Measurements from ENCODE around the gene TUNAR.
A peak's percentile ranks its signal among the peaks of the same experiment; 100 is the strongest.

Gene TUNAR

DNA sequence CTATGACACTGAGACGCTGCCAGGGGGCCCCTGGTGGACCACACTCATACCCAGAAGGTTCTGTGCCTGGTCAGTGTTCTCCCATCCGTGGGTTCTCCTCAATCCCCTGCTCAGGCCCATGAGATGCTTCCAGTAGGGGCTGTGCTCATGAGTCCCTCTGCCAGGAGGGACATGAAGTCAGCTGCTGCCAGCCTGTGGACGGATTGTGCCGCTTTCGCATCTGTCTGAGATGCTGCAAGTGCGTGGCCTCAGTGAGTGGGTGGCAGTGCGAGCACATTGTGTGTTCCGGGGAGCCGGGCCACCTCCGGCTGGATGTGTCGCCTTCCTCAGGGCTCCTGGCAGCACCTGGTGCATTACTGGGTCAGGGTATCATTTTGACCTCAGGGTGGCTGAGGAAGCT, 15.5 kb downstream of the TUNAR start:
- no peak for DNase-seq (ENCODE audit: low read depth)
- TF ChIP-seq, protein P1, sequence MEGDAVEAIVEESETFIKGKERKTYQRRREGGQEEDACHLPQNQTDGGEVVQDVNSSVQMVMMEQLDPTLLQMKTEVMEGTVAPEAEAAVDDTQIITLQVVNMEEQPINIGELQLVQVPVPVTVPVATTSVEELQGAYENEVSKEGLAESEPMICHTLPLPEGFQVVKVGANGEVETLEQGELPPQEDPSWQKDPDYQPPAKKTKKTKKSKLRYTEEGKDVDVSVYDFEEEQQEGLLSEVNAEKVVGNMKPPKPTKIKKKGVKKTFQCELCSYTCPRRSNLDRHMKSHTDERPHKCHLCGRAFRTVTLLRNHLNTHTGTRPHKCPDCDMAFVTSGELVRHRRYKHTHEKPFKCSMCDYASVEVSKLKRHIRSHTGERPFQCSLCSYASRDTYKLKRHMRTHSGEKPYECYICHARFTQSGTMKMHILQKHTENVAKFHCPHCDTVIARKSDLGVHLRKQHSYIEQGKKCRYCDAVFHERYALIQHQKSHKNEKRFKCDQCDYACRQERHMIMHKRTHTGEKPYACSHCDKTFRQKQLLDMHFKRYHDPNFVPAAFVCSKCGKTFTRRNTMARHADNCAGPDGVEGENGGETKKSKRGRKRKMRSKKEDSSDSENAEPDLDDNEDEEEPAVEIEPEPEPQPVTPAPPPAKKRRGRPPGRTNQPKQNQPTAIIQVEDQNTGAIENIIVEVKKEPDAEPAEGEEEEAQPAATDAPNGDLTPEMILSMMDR (IDR thresholded peaks at IDR 0.05; ENCODE audit: low read depth, low read length) = no peak
- TF ChIP-seq POLR2A (IDR thresholded peaks at IDR 0.05; ENCODE audit: extremely low read depth, insufficient read length) (no peak), MYC (IDR thresholded peaks at IDR 0.05; ENCODE audit: low read depth, low read length) (no peak)
- TF ChIP-seq, protein P2, sequence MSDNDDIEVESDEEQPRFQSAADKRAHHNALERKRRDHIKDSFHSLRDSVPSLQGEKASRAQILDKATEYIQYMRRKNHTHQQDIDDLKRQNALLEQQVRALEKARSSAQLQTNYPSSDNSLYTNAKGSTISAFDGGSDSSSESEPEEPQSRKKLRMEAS (IDR thresholded peaks at IDR 0.05; ENCODE audit: low read depth, low read length) = no peak

DNA sequence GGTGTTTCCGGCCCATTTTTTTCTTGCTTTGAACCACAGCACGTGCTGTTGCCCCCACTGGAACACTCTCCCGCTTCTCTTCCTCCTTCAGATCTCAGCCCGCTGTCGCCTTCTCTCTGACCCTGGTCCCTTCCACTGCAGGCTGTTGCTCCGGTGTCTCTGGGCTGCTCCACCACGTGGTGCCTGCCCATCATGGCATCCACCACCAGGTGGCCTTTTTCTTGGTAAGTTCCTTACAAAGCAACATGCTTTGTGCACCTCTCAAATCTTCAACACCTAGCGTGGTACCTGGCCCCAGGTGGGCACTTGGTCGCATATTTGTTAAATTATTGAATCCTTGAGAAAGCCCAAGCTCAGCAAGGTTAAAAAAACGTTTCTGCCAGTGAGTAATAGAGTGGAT, 19.1 kb downstream of the TUNAR start:
- TF ChIP-seq POLR2A (IDR thresholded peaks at IDR 0.05; ENCODE audit: extremely low read depth, insufficient read length) (no peak), MYC (IDR thresholded peaks at IDR 0.05; ENCODE audit: low read depth, low read length) (no peak)
- TF ChIP-seq, protein P2 (IDR thresholded peaks at IDR 0.05; ENCODE audit: low read depth, low read length) = peak; percentile 57
- TF ChIP-seq, protein P1 (IDR thresholded peaks at IDR 0.05; ENCODE audit: low read depth, low read length) = peak; percentile 15
- peak; percentile 22 for DNase-seq (ENCODE audit: low read depth)
- H3K4me3 ChIP-seq (ENCODE audit: low read depth, low read length) = no peak overlapping the region

More for the DNA sequence above, 15.5 kb downstream of the TUNAR start:
- no peak overlapping the region for H3K4me3 ChIP-seq (ENCODE audit: low read depth, low read length)

DNA sequence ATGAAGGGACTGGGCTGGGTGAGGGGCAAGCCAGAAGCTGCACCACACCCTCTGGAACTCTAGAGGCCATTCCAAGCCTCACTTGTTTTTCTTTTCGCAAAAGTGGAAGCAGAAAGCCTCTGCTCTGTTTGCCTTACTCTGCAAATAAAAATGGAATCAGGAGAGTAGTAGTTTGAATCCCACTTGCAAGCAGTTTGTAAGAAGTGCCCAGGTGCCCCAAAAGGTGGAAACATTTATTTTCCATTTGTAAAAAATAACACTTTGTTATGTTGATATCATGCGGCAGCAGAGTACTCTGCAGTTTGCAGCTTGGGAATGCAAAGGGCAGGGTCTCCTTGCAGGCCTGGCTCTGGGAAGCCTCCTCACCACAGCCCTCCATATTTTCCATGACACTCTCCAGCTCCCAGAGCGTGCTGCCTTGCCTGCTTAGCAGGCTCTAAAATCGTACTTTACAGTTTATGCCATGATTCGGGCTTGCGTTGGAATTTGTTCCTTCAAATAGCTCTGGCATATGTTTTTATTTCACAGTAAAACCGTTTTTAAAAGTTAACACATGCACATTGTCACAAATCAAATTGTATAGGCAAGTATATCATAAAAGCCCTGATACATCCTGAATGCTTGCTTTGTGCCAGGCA, 20.0 kb downstream of the TUNAR start:
- no peak for TF ChIP-seq POLR2A (IDR thresholded peaks at IDR 0.05; ENCODE audit: extremely low read depth, insufficient read length)
- TF ChIP-seq, protein P1 (IDR thresholded peaks at IDR 0.05; ENCODE audit: low read depth, low read length) = no peak
- no peak for TF ChIP-seq MYC (IDR thresholded peaks at IDR 0.05; ENCODE audit: low read depth, low read length)
- TF ChIP-seq, protein P2 (IDR thresholded peaks at IDR 0.05; ENCODE audit: low read depth, low read length) = no peak
- H3K4me3 ChIP-seq (ENCODE audit: low read depth, low read length) = no peak overlapping the region
- no peak for DNase-seq (ENCODE audit: low read depth)

DNA sequence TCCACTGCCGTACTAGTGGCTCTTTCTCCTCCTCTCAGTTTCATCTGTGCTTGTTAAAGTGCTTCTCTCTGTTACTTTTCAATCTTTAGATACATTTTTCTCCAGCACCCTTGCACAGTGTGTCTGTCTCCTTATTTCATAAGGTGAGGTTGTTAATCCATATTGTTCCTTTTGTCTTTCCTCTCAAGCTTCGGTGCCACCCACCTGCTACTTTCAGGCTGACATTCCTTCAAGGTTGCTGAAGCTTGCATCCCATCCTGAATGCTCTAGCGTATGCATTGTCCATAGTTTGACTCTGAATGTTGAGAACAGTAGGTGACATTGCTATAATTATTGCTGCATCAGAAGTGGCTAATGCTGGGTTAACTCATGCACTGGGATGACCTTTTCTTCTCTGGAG, 20.6 kb downstream of the TUNAR start:
- no peak for DNase-seq (ENCODE audit: low read depth)
- TF ChIP-seq, protein P1 (IDR thresholded peaks at IDR 0.05; ENCODE audit: low read depth, low read length) = no peak
- TF ChIP-seq, protein P2 (IDR thresholded peaks at IDR 0.05; ENCODE audit: low read depth, low read length) = no peak
- TF ChIP-seq MYC (IDR thresholded peaks at IDR 0.05; ENCODE audit: low read depth, low read length) = no peak
- no peak overlapping the region for H3K4me3 ChIP-seq (ENCODE audit: low read depth, low read length)

DNA sequence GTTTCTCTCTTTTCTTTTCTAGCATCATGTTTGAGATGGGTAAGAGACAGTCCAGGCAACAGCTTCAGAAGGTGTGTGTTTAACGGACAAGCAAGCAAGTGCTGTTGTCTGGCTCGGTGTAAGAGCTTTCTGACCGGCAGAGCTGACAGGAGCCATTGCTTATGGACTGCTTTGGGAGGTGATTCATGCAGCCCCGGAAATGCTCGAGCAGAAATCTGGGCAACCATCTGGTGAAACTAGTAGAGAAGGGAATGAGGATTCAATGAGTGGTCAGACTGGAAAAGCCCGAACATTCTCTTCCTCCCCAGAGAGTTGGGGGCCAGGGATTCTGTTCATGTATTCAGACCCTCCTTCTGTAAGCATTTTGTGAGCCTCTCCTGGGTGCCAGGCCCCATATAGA, 24.4 kb downstream of the TUNAR start:
- H3K4me3 ChIP-seq (ENCODE audit: low read depth, low read length) = no peak overlapping the region
- no peak for TF ChIP-seq MYC (IDR thresholded peaks at IDR 0.05; ENCODE audit: low read depth, low read length)
- TF ChIP-seq, protein P1 (IDR thresholded peaks at IDR 0.05; ENCODE audit: low read depth, low read length) = no peak
- TF ChIP-seq, protein P2 (IDR thresholded peaks at IDR 0.05; ENCODE audit: low read depth, low read length) = no peak
- TF ChIP-seq POLR2A (IDR thresholded peaks at IDR 0.05; ENCODE audit: extremely low read depth, insufficient read length) = no peak
- DNase-seq (ENCODE audit: low read depth) = no peak
